COLO668 (cell line): ENCODE data around the gene CCNL2.
A peak's percentile ranks its signal among the peaks of the same experiment; 100 is the strongest.
"Not testable (repeated sequence)": the region's sequence is repeated elsewhere in the genome, so short reads cannot be mapped to it uniquely, and the experiment has no call there.

Experiments
- DNase-seq: peaks from one replicate; lab custom pipeline; 2025; ENCODE audit not compliant: unreplicated experiment; lab: John Stamatoyannopoulos, UW

The CCNL2 gene

GRCh38 chr1:1399187-1399871 is at the start of gene CCNL2:
CCNL2 (minus strand) TSS chr1:1399335; CDS start chr1:1399306, 29 bp downstream.
- DNase-seq = peak; percentile 100

- not testable (repeated sequence) for DNase-seq
These were observed 47.5 kb upstream of the CCNL2 start for GRCh38 chr1:1446631-1447030.

GRCh38 chr1:1442069-1442770 is 43.1 kb upstream of the CCNL2 start:
- no peak for DNase-seq

- DNase-seq = peak; percentile 81
These were observed 42.1 kb upstream of the CCNL2 start for GRCh38 chr1:1441002-1441888.

- DNase-seq = no peak
These were observed 41.3 kb upstream of the CCNL2 start for GRCh38 chr1:1440262-1441001.

GRCh38 chr1:1439546-1440261 is 40.6 kb upstream of the CCNL2 start:
- no peak for DNase-seq

GRCh38 chr1:1438531-1439381 is 39.6 kb upstream of the CCNL2 start:
- DNase-seq = no peak

GRCh38 chr1:1437904-1438376 is 38.8 kb upstream of the CCNL2 start:
- peak; percentile 95 for DNase-seq

GRCh38 chr1:1437033-1437903 is 38.1 kb upstream of the CCNL2 start:
- peak; percentile 79 for DNase-seq

GRCh38 chr1:1436630-1437032 is 37.5 kb upstream of the CCNL2 start:
- DNase-seq = no peak

GRCh38 chr1:1435911-1436629 is 36.9 kb upstream of the CCNL2 start:
- peak; percentile 67 for DNase-seq

GRCh38 chr1:1435106-1435903 is 36.2 kb upstream of the CCNL2 start, which contains the start of gene VWA1:
VWA1 (plus strand) TSS chr1:1435690; CDS start chr1:1435749, 59 bp downstream.
- peak; percentile 97 for DNase-seq

- DNase-seq = no peak
These were observed 35.6 kb upstream of the CCNL2 start for GRCh38 chr1:1434824-1435105.

GRCh38 chr1:1434131-1434823 is 35.1 kb upstream of the CCNL2 start:
- DNase-seq = peak; percentile 71

GRCh38 chr1:1433804-1434130 is 34.6 kb upstream of the CCNL2 start:
- DNase-seq = peak; percentile 73
